Measurements from ENCODE around the gene WHRN.
A peak's percentile ranks its signal among the peaks of the same experiment; 100 is the strongest.

WHRN gene

GRCh38 chr9:114419796-114420195, 85.5 kb downstream of the WHRN start:
- DNase-seq (ENCODE audit: low read depth in 2 of 2): no peak

- no peak for DNase-seq (ENCODE audit: low read depth in 2 of 2)
Measured at GRCh38 chr9:114418053-114418452, 87.2 kb downstream of the WHRN start.

GRCh38 chr9:114417511-114417910, 87.8 kb downstream of the WHRN start:
- DNase-seq (ENCODE audit: low read depth in 2 of 2): no peak

- DNase-seq (ENCODE audit: low read depth in 2 of 2): no peak
Measured at GRCh38 chr9:114416906-114417305, 88.4 kb downstream of the WHRN start.

GRCh38 chr9:114416290-114416689, 89.0 kb downstream of the WHRN start:
- DNase-seq (ENCODE audit: low read depth in 2 of 2): no peak

- no peak for DNase-seq (ENCODE audit: low read depth in 2 of 2)
Measured at GRCh38 chr9:114414346-114414745, 90.9 kb downstream of the WHRN start.

- DNase-seq (ENCODE audit: low read depth in 2 of 2): no peak
Measured at GRCh38 chr9:114413861-114414301, 91.4 kb downstream of the WHRN start.

- no peak for DNase-seq (ENCODE audit: low read depth in 2 of 2)
Measured at GRCh38 chr9:114412048-114412683, 93.1 kb downstream of the WHRN start.

- DNase-seq (ENCODE audit: low read depth in 2 of 2): no peak
Measured at GRCh38 chr9:114411452-114411851, 93.8 kb downstream of the WHRN start.

GRCh38 chr9:114410910-114411309, 94.4 kb downstream of the WHRN start:
- no peak for DNase-seq (ENCODE audit: low read depth in 2 of 2)

- DNase-seq (ENCODE audit: low read depth in 2 of 2): no peak
Measured at GRCh38 chr9:114409842-114410241, 95.4 kb downstream of the WHRN start.

- DNase-seq (ENCODE audit: low read depth in 2 of 2): no peak
Measured at GRCh38 chr9:114409103-114409780, 96.0 kb downstream of the WHRN start.

GRCh38 chr9:114408645-114409044, 96.6 kb downstream of the WHRN start:
- DNase-seq (ENCODE audit: low read depth in 2 of 2): no peak

- no peak for DNase-seq (ENCODE audit: low read depth in 2 of 2)
Measured at GRCh38 chr9:114407889-114408288, 97.4 kb downstream of the WHRN start.

- DNase-seq (ENCODE audit: low read depth in 2 of 2): no peak
Measured at GRCh38 chr9:114406441-114406840, 98.8 kb downstream of the WHRN start.

- DNase-seq (ENCODE audit: low read depth in 2 of 2): peak; percentile 61 to 65
Measured at GRCh38 chr9:114405294-114406034, 99.8 kb downstream of the WHRN start.

GRCh38 chr9:114404531-114404930, 100.7 kb downstream of the WHRN start:
- no peak for DNase-seq (ENCODE audit: low read depth in 2 of 2)

GRCh38 chr9:114403153-114403756, 102.0 kb downstream of the WHRN start:
- DNase-seq (ENCODE audit: low read depth in 2 of 2): no peak

GRCh38 chr9:114401344-114401743, 103.9 kb downstream of the WHRN start:
- no peak for DNase-seq (ENCODE audit: low read depth in 2 of 2)

- DNase-seq (ENCODE audit: low read depth in 2 of 2): no peak
Measured at GRCh38 chr9:114400772-114401171, 104.5 kb downstream of the WHRN start.

GRCh38 chr9:114400219-114400618, 105.1 kb downstream of the WHRN start:
- DNase-seq (ENCODE audit: low read depth in 2 of 2): no peak

- DNase-seq (ENCODE audit: low read depth in 2 of 2): no peak
Measured at GRCh38 chr9:114399381-114399780, 105.9 kb downstream of the WHRN start.

Data from stimulated activated CD8-positive, alpha-beta memory T cell treated with anti-CD3 and anti-CD28 coated beads, Interleukin-7, amount 100 ng/mL, for 4 hours (primary cell).